ENCODE data around the gene FAM107B. TPM values are rescaled to one million over a fixed set of nuclear protein-coding genes. Genes with fewer than 3 reads are reported as not detected.

The FAM107B gene
- total RNA-seq, 4 donors from 2014 or later, result 7.3 to 15.6 (median 13.3) TPM

DNA sequence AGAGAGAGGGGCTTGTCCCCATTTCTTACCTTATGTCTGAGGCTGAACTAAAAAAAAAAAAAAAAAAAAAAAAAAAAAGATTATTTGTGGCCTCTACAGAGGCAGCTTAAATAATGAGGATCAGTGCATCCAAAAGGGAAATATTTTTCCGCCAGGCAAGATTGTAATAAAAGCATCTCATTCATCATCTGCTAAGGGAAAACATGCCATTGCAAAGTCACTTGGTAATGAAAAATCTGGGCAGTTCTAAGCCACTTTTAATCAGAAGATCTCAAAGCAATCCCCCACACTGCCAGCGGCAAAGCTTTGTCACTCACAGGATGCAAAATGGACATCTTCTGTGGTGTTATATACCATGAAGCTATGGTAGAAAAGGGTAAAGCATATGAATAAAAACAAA, 3.8 kb downstream of the FAM107B start:
- Histone ChIP-seq H3K27ac (no peak overlapping the region), H3K36me3 (no peaks in the 10 kb centered on the region), H3K27me3 (no peaks in the 10 kb centered on the region), H3K4me1 (no peaks in the 10 kb centered on the region), H3K4me3 (no peak overlapping the region), H3K9me3 (no peaks in the 10 kb centered on the region)
- 57 to 63% methylated on average over 1 to 2 of the region's 2 CpGs for WGBS, 2 donors (ENCODE audit: low coverage in 1 of 2)
- ATAC-seq, result no peak
- no peak for TF ChIP-seq EP300 (IDR thresholded peaks at IDR 0.05)
- TF ChIP-seq, protein P1, sequence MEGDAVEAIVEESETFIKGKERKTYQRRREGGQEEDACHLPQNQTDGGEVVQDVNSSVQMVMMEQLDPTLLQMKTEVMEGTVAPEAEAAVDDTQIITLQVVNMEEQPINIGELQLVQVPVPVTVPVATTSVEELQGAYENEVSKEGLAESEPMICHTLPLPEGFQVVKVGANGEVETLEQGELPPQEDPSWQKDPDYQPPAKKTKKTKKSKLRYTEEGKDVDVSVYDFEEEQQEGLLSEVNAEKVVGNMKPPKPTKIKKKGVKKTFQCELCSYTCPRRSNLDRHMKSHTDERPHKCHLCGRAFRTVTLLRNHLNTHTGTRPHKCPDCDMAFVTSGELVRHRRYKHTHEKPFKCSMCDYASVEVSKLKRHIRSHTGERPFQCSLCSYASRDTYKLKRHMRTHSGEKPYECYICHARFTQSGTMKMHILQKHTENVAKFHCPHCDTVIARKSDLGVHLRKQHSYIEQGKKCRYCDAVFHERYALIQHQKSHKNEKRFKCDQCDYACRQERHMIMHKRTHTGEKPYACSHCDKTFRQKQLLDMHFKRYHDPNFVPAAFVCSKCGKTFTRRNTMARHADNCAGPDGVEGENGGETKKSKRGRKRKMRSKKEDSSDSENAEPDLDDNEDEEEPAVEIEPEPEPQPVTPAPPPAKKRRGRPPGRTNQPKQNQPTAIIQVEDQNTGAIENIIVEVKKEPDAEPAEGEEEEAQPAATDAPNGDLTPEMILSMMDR (IDR thresholded peaks at IDR 0.05), result no peak
- no peak for TF ChIP-seq POLR2A (IDR thresholded peaks at IDR 0.05)
- no peak for TF ChIP-seq POLR2AphosphoS5 (IDR thresholded peaks at IDR 0.05)

DNA sequence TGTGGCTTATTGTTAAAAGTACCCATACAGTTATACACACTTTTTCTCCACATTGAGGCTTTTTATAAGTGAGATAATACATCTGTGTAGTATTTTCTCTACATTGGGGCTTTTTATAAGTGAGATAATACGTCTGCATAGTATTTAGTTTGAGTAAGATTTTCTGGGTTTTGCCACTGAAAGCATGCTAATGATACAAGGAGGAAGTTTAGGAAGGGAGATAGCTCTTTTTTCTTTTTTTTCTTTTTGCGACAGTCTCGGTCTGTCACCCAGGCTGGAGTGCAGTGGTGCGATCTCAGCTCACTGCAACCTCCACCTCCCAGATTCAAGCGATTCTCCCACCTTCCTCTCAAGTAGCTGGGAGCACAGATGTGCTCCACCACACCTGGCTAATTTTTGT, 13.3 kb downstream of the FAM107B start:
- H3K27ac ChIP-seq, result no peak overlapping the region
- H3K36me3 ChIP-seq, result no peaks in the 10 kb centered on the region
- 92 to 100% methylated on average over 1 to 2 of the region's 5 CpGs for WGBS, 2 donors (ENCODE audit: low coverage in 1 of 2)
- no peak for ATAC-seq
- TF ChIP-seq, protein P1 (IDR thresholded peaks at IDR 0.05), result no peak
- TF ChIP-seq POLR2A (IDR thresholded peaks at IDR 0.05) (no peak), EP300 (IDR thresholded peaks at IDR 0.05) (no peak), POLR2AphosphoS5 (IDR thresholded peaks at IDR 0.05) (no peak)
- H3K4me1 ChIP-seq, result no peaks in the 10 kb centered on the region
- no peaks in the 10 kb centered on the region for H3K9me3 ChIP-seq
- no peaks in the 10 kb centered on the region for H3K27me3 ChIP-seq
- no peak overlapping the region for H3K4me3 ChIP-seq

- WGBS, 2 donors (ENCODE audit: low coverage in 1 of 2), result 94% methylated on average over 4 to 8 of the region's 8 CpGs
- TF ChIP-seq, protein P1 (IDR thresholded peaks at IDR 0.05), result no peak
- TF ChIP-seq EP300 (IDR thresholded peaks at IDR 0.05) (no peak), POLR2A (IDR thresholded peaks at IDR 0.05) (no peak), POLR2AphosphoS5 (IDR thresholded peaks at IDR 0.05) (no peak)
- H3K36me3 ChIP-seq, result no peaks in the 10 kb centered on the region
Measured at GRCh38 chr10:14758994-14759664, 15.6 kb downstream of the FAM107B start.

DNA sequence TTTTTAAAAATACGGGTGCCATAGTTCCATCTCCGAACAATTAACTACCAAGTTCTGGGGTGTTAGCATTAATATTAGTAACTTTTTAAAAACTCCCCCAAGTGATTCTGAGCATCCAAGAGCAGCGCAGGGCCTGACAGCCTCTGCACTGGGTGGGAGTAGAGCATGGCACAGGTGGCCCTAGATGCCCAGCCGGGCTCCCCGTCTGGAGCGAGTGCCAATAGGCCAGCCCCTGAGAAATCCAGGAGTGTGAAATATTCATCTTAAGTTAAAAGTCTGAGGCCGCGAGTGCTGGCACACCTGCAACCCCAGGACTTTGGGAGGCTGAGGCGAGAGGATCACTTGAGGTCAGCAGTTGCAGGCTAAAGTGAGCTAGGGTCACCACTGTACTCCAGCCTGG, 16.2 kb downstream of the FAM107B start:
- Histone ChIP-seq H3K36me3 (no peaks in the 10 kb centered on the region), H3K4me1 (no peaks in the 10 kb centered on the region), H3K27me3 (no peaks in the 10 kb centered on the region), H3K9me3 (no peaks in the 10 kb centered on the region), H3K27ac (no peak overlapping the region), H3K4me3 (no peak overlapping the region)
- WGBS, 2 donors (ENCODE audit: low coverage in 1 of 2), result 97 to 100% methylated on average over 2 to 5 of the region's 9 CpGs
- TF ChIP-seq POLR2AphosphoS5 (IDR thresholded peaks at IDR 0.05), result no peak
- no peak for TF ChIP-seq POLR2A (IDR thresholded peaks at IDR 0.05)
- TF ChIP-seq, protein P1 (IDR thresholded peaks at IDR 0.05), result no peak
- no peak for TF ChIP-seq EP300 (IDR thresholded peaks at IDR 0.05)
- ATAC-seq, result no peak

More at GRCh38 chr10:14758994-14759664, 15.6 kb downstream of the FAM107B start:
- no peaks in the 10 kb centered on the region for H3K27me3 ChIP-seq
- H3K9me3 ChIP-seq, result no peaks in the 10 kb centered on the region
- H3K4me1 ChIP-seq, result no peaks in the 10 kb centered on the region
- H3K27ac ChIP-seq, result no peak overlapping the region
- no peak for ATAC-seq
- no peak overlapping the region for H3K4me3 ChIP-seq

DNA sequence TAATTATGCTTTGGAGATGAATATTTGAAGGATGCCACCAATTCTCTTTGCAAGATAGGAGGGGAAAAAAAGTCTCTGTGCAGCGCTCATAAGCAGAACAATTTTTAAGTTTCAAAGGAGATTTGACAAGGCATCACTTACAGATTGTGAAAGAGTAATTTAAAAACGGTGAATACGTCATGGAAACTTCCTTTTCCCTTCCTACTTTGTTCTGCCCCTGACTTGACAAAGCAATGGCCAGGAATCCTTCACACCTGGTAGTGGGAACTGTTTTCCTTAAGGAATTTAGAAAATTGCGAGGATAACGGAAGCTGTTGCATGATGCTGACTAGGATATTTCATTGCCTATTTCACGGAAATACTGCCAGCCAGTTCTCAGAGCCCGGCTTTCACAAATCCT, 16.7 kb downstream of the FAM107B start:
- Histone ChIP-seq H3K4me1 (no peaks in the 10 kb centered on the region), H3K4me3 (no peak overlapping the region), H3K9me3 (no peaks in the 10 kb centered on the region), H3K27me3 (no peaks in the 10 kb centered on the region), H3K27ac (no peak overlapping the region), H3K36me3 (no peaks in the 10 kb centered on the region)
- WGBS, 2 donors (ENCODE audit: low coverage in 1 of 2), result 31 to 72% methylated on average over 2 to 7 of the region's 7 CpGs
- ATAC-seq, result no peak
- TF ChIP-seq EP300 (IDR thresholded peaks at IDR 0.05) (no peak), POLR2A (IDR thresholded peaks at IDR 0.05) (no peak), POLR2AphosphoS5 (IDR thresholded peaks at IDR 0.05) (no peak)
- TF ChIP-seq, protein P1 (IDR thresholded peaks at IDR 0.05), result no peak

Measured in gastroesophageal sphincter (tissue), 4 donors.